RWPE2 (cell line): Measurements from ENCODE around the gene UXT.
A peak's percentile ranks its signal among the peaks of the same experiment; 100 is the strongest.
"Not testable (repeated sequence)": the region's sequence is repeated elsewhere in the genome, so short reads cannot be mapped to it uniquely, and the experiment has no call there.

Source experiments
- ATAC-seq: fragments of 200-7000 bp; cut with Tn5 transposase; 3 replicates; pipeline ENCODE4 v1.9.1; 2021; ENCODE audit warnings: low read depth
- DNase-seq: peaks from one replicate; pipeline ENCODE4 v3.0.0-alpha.2; 2020; ENCODE audit warnings: low spot score
- H3K27ac ChIP-seq: fragments of 450-650 bp; 2 replicates; pipeline ENCODE4 v1.5.1; 2017; ENCODE audit warnings: mild to moderate bottlenecking; ENCODE audit not compliant: poor library complexity, severe bottlenecking
- H3K27me3 ChIP-seq: fragments of 250-450 bp; sonication (Bioruptor Pico); 2 replicates; pipeline ENCODE4 v1.5.1; 2021; ENCODE audit warnings: mild to moderate bottlenecking, moderate library complexity; ENCODE audit not compliant: insufficient read depth, poor library complexity, severe bottlenecking
- H3K36me3 ChIP-seq: fragments of 250-450 bp; sonication (Bioruptor Pico); 2 replicates; pipeline ENCODE4 v1.5.1; 2020; ENCODE audit warnings: low read depth, mild to moderate bottlenecking, moderate library complexity
- H3K4me1 ChIP-seq: fragments of 250-450 bp; sonication (Bioruptor Pico); 2 replicates; pipeline ENCODE4 v1.5.1; 2021; ENCODE audit warnings: mild to moderate bottlenecking, moderate library complexity; ENCODE audit not compliant: insufficient read depth, poor library complexity, severe bottlenecking
- H3K4me3 ChIP-seq: fragments of 250-450 bp; sonication (Bioruptor Pico); 2 replicates; pipeline ENCODE4 v1.5.1; 2021; ENCODE audit warnings: mild to moderate bottlenecking, moderate library complexity; ENCODE audit not compliant: severe bottlenecking
- H3K9me3 ChIP-seq: fragments of 250-450 bp; sonication (Bioruptor Pico); 2 replicates; pipeline ENCODE4 v1.5.1; 2021; ENCODE audit warnings: mild to moderate bottlenecking, moderate library complexity; ENCODE audit not compliant: severe bottlenecking
- TF ChIP-seq, protein P1 (sequence below): fragments of 450-650 bp; IDR thresholded peaks from one replicate; pipeline ENCODE4 v1.5.1; 2017; ENCODE audit warnings: mild to moderate bottlenecking, moderate library complexity; ENCODE audit not compliant: poor library complexity, severe bottlenecking

UXT gene

DNA sequence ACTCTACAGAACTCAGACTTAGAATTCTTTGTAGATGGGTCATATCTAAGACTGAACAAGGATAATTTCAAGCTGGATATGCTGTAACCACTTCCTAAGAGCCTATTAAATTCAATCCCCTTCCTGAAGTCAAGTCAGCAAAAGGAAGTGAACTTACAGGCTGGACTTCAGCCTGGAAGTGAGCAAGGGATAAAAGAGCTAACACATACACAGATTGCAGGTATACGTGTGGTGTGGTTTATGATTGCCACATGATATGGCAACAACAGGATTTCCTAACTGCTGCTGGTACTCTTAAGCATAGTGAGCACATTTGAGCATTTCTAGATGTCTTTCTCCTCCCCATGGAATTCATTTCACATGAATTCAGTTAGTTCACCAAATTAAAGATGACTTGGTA is 38.2 kb upstream of the UXT start:
- TF ChIP-seq, protein P1, sequence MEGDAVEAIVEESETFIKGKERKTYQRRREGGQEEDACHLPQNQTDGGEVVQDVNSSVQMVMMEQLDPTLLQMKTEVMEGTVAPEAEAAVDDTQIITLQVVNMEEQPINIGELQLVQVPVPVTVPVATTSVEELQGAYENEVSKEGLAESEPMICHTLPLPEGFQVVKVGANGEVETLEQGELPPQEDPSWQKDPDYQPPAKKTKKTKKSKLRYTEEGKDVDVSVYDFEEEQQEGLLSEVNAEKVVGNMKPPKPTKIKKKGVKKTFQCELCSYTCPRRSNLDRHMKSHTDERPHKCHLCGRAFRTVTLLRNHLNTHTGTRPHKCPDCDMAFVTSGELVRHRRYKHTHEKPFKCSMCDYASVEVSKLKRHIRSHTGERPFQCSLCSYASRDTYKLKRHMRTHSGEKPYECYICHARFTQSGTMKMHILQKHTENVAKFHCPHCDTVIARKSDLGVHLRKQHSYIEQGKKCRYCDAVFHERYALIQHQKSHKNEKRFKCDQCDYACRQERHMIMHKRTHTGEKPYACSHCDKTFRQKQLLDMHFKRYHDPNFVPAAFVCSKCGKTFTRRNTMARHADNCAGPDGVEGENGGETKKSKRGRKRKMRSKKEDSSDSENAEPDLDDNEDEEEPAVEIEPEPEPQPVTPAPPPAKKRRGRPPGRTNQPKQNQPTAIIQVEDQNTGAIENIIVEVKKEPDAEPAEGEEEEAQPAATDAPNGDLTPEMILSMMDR, result no peak
- Histone ChIP-seq H3K9me3 (no peaks in the 10 kb centered on the region), H3K27me3 (no peaks in the 10 kb centered on the region), H3K4me1 (no peaks in the 10 kb centered on the region), H3K4me3 (no peak overlapping the region), H3K27ac (no peak overlapping the region), H3K36me3 (no peaks in the 10 kb centered on the region)
- no peak for DNase-seq
- ATAC-seq, result no peak

DNA sequence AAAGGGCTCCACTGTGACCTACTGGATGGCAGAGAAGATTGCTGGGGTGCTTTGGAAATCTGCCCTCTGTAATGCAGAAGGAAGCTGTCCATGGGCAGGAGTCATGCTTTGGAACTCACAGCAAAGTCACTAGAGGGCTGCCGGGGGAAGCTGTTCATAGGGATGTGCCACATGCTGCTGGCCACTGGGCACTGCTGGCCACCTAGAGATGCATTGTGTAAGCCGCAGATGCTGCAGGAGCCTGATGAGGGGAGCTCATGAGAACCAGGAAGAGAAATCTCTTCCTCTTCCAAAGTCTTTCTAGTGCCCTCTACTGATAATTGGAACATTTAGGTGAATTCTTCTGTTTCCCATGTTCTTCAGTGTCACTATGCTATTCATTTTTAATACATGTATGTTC is 31.2 kb upstream of the UXT start:
- DNase-seq (no peak), ATAC-seq (no peak)
- H3K27ac ChIP-seq, result no peak overlapping the region
- H3K9me3 ChIP-seq, result no peaks in the 10 kb centered on the region
- H3K27me3 ChIP-seq, result no peaks in the 10 kb centered on the region
- H3K4me1 ChIP-seq, result no peaks in the 10 kb centered on the region
- H3K36me3 ChIP-seq, result no peaks in the 10 kb centered on the region
- TF ChIP-seq, protein P1, result no peak
- H3K4me3 ChIP-seq, result no peak overlapping the region

DNA sequence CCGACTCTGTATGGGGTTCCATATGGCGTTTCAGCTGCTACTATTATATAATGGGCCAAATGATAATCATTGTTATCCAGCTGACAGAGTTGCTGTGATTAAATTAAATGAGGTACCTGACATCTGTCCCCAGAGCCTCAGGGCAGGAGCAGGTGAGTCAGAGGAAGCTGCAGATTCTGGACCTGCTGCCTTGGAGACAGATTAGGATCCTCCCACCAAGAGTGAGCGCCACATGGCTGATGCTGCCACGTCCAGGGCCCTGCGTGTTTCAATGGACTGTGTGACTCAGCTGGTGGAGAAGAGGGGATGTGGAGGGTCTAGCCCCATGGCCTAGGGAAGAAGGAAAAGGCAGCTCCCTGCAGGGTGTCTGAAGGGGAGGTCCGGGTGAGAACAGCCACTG is 28.3 kb upstream of the UXT start:
- TF ChIP-seq, protein P1, result no peak
- Histone ChIP-seq H3K27ac (no peak overlapping the region), H3K27me3 (no peaks in the 10 kb centered on the region), H3K36me3 (no peaks in the 10 kb centered on the region), H3K4me1 (no peaks in the 10 kb centered on the region), H3K4me3 (no peak overlapping the region), H3K9me3 (no peaks in the 10 kb centered on the region)
- DNase-seq, result no peak
- peak; percentile 44; the same call in 1 of the 3 replicates for ATAC-seq

DNA sequence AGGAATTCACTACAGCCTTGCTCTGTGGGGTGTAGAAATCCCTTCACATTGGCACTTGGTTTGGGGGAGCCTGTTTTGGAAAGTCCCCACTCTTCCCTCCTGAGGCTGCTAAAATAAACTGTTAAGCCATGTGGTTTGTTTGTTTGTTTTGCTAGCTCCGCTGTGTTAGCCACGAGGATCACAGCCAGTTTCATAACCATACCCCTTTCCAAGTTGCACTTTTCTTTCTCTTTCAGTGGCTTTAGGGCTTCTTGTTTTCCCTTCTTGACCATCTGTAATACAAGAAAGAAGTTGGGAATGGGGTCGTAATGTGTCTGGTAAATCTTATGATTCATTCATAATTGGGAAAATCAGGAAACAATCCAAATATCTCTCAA is 24.8 kb upstream of the UXT start:
- H3K4me1 ChIP-seq, result no peaks in the 10 kb centered on the region
- H3K4me3 ChIP-seq, result no peak overlapping the region
- TF ChIP-seq, protein P1, result no peak
- no peak overlapping the region for H3K27ac ChIP-seq
- no peak for DNase-seq
- no peaks in the 10 kb centered on the region for H3K9me3 ChIP-seq
- H3K36me3 ChIP-seq, result no peaks in the 10 kb centered on the region
- no peak for ATAC-seq
- H3K27me3 ChIP-seq, result no peaks in the 10 kb centered on the region

DNA sequence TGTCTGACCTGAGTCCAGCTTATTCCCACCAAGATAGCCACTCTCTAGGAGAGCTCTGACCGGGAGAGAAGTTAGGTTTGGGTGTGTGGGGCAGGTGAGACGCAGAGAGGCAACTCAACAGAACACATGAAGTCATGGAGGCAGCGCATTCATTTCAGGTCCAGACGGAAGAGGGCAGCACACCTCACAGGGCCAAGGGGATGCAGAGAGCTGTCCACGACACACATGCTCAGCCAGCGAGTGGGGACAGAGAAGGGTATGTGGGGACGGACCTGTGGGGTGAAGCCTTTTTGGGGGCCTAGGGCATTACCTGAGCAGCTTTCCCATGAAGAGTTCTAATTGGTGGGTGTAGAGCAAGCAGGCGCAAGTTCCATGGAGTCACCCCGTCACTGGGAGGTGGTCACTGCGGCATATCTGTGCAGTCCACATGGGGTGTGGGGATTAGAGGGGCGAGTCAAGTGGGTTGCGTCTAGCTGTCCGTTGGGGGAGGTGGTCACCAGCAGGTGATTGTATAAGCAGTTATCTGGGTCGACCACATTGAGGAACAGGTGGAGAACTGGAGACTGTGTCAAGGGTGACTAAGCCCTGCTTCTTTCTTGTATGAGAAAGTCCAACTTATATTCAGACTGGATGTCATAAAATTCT is 24.3 kb upstream of the UXT start:
- no peak overlapping the region for H3K27ac ChIP-seq
- TF ChIP-seq, protein P1, result no peak
- H3K9me3 ChIP-seq, result no peaks in the 10 kb centered on the region
- H3K27me3 ChIP-seq, result no peaks in the 10 kb centered on the region
- DNase-seq, result no peak
- no peaks in the 10 kb centered on the region for H3K36me3 ChIP-seq
- no peak for ATAC-seq
- no peaks in the 10 kb centered on the region for H3K4me1 ChIP-seq
- H3K4me3 ChIP-seq, result no peak overlapping the region

DNA sequence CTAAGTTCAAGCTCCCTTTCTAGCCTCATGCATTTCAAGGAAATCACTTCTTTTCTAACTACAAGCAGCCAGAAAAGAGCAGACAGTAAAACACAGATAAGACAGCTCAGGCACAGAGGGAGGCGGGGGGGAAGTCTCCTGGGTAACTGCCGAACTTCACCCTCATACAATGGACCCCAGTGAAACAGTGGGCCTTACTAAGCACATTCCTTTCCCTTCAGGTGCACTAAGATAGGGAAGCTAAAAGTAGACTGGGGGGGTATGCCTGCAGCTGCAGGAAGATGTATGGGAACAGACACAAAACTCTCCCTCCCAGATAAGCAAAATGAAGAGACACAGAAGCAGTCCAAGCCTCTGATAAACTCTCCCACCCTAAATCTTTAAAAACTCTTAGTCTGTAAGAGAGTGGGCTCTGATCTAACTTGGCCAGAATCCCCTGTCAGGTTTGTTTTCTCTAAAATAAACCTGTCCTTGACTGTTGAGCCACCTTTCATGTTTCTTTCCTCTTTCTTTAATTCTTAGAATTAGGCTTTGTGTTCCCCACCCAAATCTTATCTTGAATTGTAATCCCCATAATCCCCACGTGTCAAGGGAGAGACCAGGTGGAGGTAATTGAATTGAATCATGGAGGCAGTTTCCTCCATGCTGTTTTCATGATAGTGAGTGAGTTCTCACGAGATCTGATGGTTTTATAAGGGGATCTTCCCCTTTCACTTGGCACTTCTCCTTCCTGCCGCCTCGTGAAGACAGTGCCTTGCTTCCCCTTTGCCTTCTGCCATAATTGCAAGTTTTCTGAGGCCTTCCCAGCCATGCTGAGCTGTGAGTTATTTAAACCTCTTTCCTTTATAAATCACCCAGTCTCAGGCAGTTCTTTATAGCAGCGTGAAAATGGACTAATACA is 17.2 kb upstream of the UXT start:
- not testable (repeated sequence) for H3K27ac ChIP-seq, H3K27me3 ChIP-seq, ATAC-seq, H3K9me3 ChIP-seq, H3K36me3 ChIP-seq, DNase-seq, H3K4me3 ChIP-seq, H3K4me1 ChIP-seq
